Measurements from ENCODE around the gene PARD6B.
"Not testable (repeated sequence)": the region's sequence is repeated elsewhere in the genome, so short reads cannot be mapped to it uniquely, and the experiment has no call there.

PARD6B gene

DNA sequence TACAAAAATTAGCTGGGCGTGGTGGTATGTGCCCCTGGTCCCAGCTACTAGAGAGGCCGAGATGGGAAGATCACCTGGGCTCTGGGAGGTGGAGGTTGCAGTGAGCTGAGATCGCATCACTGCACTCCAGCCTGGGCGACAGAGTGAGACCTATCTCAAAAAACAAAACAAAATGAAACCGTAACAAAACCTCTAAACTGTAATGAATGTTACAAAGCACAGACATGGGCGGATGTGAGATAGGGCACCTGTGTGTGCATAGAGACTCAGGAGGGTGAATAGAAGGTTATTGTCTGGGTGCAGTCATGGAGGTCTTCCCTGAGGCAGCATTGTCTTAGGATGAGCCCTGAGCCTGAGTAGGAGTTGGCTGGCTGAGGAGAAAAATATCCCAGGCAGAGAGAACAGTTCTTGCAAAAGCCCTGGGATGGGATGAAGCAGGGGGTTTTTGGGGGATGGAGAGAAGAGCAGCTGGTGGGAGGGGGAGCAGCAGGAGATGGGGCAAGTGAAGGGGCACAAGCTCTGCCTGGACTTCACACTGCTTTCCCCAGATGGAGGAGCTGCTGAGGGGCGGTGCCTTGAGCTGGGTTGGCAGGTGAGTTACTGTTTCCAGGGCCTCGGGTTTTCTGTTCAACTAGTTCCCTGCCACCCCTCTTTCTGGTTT is 68.6 kb downstream of the PARD6B start:
- DNase-seq (ENCODE audit: low read depth): no peak

DNA sequence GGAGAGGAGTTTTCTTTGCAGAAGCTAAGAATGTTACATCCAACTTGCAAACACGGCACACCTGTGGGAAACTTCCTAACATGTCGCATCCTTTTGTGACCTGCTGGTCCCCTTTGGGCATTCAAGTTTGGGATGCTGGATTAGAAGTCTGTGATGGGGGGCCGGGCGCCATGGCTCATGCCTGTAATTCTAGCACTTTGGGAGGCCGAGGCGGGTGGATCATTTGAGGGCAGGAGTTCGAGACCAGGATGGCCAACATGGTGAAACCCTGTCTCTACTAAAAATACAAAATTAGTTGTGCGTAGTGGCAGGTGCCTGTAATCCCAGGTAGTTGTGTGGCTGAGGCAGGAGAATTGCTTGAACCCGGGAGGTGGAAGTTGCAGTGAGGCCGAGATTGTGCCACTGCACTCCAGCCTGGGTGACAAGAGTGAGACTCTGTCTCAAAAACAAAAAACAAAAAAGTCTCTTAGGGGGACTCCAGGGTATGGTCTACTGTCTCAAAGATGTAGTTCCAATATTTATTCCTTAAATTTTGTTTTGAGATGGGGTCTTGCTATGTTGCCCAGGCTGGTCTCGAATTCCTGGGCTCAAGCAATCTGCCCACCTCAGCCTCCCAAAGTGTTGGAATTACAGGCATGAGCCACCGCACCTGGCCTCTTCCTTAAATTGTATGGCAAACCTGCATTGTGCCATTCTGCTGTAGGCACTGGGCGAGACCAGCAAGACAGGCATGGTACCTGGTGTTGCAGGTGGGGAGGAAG is 69.8 kb downstream of the PARD6B start:
- not testable (repeated sequence) for DNase-seq (ENCODE audit: low read depth)

DNA sequence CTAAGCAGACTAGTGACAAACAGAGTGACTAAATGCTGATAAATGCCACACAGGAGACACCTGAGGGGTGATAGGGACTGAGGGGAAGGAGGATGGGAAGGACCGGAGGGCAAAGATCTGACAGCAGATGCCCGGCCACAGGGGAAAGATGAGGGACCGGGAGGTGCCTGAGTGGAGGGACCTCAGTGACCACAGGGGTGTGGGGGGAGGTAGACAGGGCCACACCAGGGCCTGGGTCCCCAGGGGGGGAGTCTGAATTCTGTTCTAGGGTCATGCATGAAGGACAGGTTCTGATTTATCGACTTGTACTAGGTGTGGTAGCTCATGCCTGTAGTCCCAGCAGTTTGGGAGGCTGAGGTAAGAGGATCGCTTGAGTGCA is 70.4 kb downstream of the PARD6B start:
- DNase-seq (ENCODE audit: low read depth): no peak

DNA sequence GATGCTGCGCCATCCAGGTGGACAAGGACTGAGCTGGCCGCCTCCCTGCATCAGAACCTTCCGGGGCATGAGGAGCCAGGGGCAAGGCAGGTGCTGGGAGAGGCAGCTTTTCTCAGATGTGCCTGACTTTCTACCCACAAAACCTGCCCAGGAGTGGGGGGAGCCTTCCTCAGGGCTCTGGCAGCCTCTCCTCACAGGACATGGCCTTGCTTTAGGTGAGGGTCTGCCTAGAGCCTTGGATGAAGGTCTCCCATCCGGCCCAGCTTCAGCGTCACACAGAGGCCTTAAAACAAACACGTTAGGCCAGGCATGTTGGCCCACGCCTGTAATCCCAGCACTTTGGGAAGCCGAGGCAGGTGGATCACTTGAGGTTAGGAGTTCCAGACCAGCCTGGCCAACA is 70.9 kb downstream of the PARD6B start:
- DNase-seq (ENCODE audit: low read depth): no peak

DNA sequence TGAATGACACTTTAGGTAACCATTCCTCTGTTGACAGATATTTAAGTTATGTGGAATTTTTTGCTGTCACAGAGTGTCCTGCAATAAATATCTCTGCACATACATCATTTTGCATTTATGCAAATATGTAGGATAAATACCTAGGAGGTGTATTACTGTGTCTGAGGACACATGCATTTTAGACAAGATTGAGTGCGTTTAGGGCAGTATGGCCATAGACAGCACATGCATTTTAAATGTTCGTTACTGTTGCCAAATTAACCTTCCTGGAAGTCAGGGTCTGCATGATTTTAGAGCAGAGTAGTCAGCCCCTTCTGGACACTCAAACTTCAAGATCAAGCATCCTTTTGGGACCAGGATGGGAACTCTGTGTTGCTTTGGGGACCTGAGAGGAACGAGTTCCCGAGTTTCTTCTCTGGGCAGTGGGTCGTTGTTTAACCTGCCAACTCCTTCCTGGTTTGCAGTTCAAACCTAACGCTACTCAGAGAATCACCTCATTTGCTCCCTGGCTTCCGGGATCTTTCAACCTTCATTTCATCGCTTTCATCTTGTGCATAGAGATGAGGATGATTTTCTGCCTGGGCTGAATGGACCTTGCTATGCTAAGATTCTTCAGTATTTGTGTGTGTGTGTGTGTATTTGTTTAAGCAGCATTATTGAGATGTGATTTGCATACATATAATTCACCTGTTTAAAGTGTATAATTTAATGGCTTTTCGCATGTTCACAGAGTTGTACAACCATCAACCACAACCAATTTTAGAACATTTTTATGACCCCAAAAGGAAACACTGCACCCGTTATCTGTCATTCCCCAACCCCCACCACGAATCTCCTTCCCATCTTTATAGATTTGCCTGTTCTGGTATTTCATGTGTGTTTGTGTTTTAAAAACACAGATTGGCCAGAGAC is 73.3 kb downstream of the PARD6B start:
- no peak for DNase-seq (ENCODE audit: low read depth)

DNA sequence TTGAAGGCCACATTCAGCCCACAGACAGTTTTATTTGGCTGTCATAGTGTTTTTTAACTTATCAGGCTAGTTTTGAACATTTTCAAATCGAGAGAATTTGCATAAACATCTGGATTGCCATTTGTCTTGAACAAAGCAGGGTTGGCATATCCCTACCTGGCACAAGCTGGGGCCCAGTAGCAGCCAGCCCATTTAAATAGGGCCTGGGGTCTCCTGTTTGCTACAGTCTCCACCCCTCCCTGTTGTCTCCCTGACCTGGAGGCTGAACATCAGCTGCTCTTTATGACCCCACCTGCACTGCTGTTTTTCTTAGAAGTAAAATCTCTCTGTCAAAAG is 73.9 kb downstream of the PARD6B start:
- DNase-seq (ENCODE audit: low read depth): no peak

DNA sequence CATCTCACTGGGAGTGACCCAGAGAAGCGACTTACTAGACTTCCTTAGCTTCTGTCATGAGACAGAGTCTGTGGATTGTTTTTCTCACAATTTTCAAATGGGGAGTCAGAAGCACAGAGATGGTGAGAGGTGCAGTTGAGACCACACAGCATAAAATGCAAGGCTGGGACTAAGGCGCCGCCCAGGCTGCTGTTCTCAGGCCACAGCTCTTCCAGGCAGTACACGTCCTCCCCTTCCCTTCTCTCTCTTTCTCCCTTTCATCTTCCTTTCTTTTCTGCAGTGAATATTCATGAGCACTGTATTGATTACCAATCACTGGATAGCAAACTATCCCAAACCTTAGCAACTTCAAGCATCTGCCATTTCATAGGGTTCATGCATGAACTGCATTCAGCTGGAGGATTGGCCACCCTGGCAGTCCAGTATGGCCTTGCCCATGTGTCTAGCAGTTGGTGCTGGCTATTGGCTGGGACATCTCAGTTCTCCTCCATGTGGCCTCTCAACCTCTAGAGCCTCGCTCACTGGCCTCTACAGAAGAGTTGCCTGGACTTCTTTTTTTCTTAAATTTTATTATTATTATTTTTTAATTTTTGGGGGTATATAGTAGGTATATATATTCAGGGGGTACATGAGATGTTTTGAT is 74.9 kb downstream of the PARD6B start:
- DNase-seq (ENCODE audit: low read depth): no peak

Measured in stimulated activated CD8-positive, alpha-beta memory T cell treated with anti-CD3 and anti-CD28 coated beads, Interleukin-15, amount 100 ng/mL, for 1 hour (primary cell).